PC-3 (cell line): Measurements from ENCODE around the gene PAM16. TPM values are rescaled to one million over a fixed set of nuclear protein-coding genes. Genes with fewer than 3 reads are reported as not detected.

ENCODE experiments used
- total RNA-seq: library from RNA; depleted of rRNA; stranded (reverse); fragments of >200 nt; gene quantifications from 2 replicates; pipeline ENCODE4 v1.2.3, GENCODE V29; 2014; rRNA removed

PAM16 gene
- total RNA-seq, 1 experiment from 2014 or later = 95.5 TPM

Other genes starting within 250 kb of the PAM16 start
- 6.2 and 9.9 TPM in 2 replicates for gene ADCY9, start 234.9 kb downstream of the PAM16 start, total RNA-seq
- gene SRL, start 109.2 kb downstream of the PAM16 start, total RNA-seq = not detected in 2 replicates
- 35.7 and 38.1 TPM in 2 replicates for gene TFAP4, start 78.3 kb downstream of the PAM16 start, total RNA-seq
- 2.1 and 5.9 TPM in 2 replicates for gene GLIS2, start 35.3 kb downstream of the PAM16 start, total RNA-seq
- gene VASN, start 20.5 kb upstream of the PAM16 start, total RNA-seq = 12.2 and 13.6 TPM in 2 replicates
- gene CORO7, start 65.3 kb upstream of the PAM16 start, total RNA-seq = 14.1 and 14.3 TPM in 2 replicates
- 123 and 158 TPM in 2 replicates for gene DNAJA3, start 74.5 kb upstream of the PAM16 start, total RNA-seq
- 92.6 and 119 TPM in 2 replicates for gene NMRAL1, start 123.3 kb upstream of the PAM16 start, total RNA-seq
- gene HMOX2, start 125.1 kb upstream of the PAM16 start, total RNA-seq = 86.9 and 88.1 TPM in 2 replicates
- 7.1 and 8.7 TPM in 2 replicates for gene CDIP1, start 187.5 kb upstream of the PAM16 start, total RNA-seq
- gene C16orf96, start 205.0 kb upstream of the PAM16 start, total RNA-seq = not detected in 2 replicates